K562 (cell line): ENCODE results near the gene SPINK5. TPM values are rescaled to one million over a fixed set of nuclear protein-coding genes. Genes with fewer than 3 reads are reported as not detected.

Experiments
- ATAC-seq: fragments of 200-7000 bp; cut with Tn5 transposase; 3 replicates; pipeline ENCODE4 v1.9.1; 2020; ENCODE audit warnings: moderate library complexity
- BruUV-seq: library from RNA; stranded (reverse); fragments of 400-500 nt; replicated peaks from 2 replicates; lab custom pipeline; 2021; lab: Mats Ljungman, UMichigan
- CTCF ChIA-PET: fragments of 300-600 bp; formaldehyde crosslinking; extraction: SDS; loops from one replicate; lab custom pipeline; 2021; ENCODE audit warnings: low intra/inter-chr PET ratio; lab: Yijun Ruan, JAX
- POLR2A ChIA-PET: fragments of 300-600, 350-650 bp; sonication (Branson Sonifier 250); formaldehyde crosslinking; extraction: SDS; loops from one replicate; lab custom pipeline; 2021; ENCODE audit warnings: antibody characterized with exemption, inconsistent platforms; lab: Yijun Ruan, JAX
- DNase-seq, 4 experiments: peaks; one replicate each; pipeline versions ENCODE4 v3.0.0 to v3.0.0-alpha.2; 2011 to 2018; ENCODE audit warnings: low spot score in 3 of 4, mixed read lengths in 3 of 4; ENCODE audit errors: extremely low read depth in 1 of 4
- FAIRE-seq: peaks from 2 replicates; lab custom pipeline; 2011; peaks lifted over from hg19 to GRCh38; lab: Jason Lieb, UNC
- H2AFZ ChIP-seq: 2 replicates; pipeline ENCODE4 v1.6.0; 2011; ENCODE audit warnings: low read depth, low read length, control low read depth, inconsistent platforms
- H3K27ac ChIP-seq: fragments of 200-600 bp; 3 replicates; pipeline ENCODE4 v1.8.0; 2011; ENCODE audit warnings: low read depth, mild to moderate bottlenecking, control low read depth, inconsistent platforms, low read length, moderate library complexity, mixed read lengths; ENCODE audit errors: extremely low read depth
- H3K27me3 ChIP-seq, 2 experiments: fragments of 300-600 bp in 1 of 2; 2 replicates in 1 of 2; 3 replicates in 1 of 2; pipeline versions ENCODE4 v1.6.0 to v1.8.0; 2011; ENCODE audit warnings: inconsistent platforms in 2 of 2, low read length in 2 of 2, mild to moderate bottlenecking in 1 of 2, mixed read lengths in 1 of 2, moderate library complexity in 1 of 2; ENCODE audit not compliant: control insufficient read depth in 2 of 2, insufficient read depth in 2 of 2
- H3K36me3 ChIP-seq: fragments of 300-600 bp; 3 replicates; pipeline ENCODE4 v1.8.0; 2011; ENCODE audit warnings: mild to moderate bottlenecking, low read length, inconsistent platforms; ENCODE audit not compliant: control insufficient read depth, insufficient read depth
- H3K4me1 ChIP-seq, 2 experiments: fragments of 200-600 bp in 1 of 2; replicated peaks in 1 of 2; 2 replicates in 1 of 2; 3 replicates in 1 of 2; pipeline versions ENCODE4 v1.5.1 to v1.8.0; 2011; ENCODE audit warnings: inconsistent platforms in 2 of 2, low read length in 2 of 2, mild to moderate bottlenecking in 1 of 2, mixed read lengths in 1 of 2, moderate library complexity in 1 of 2; ENCODE audit not compliant: control insufficient read depth in 2 of 2, insufficient read depth in 2 of 2
- H3K4me2 ChIP-seq: 2 replicates; pipeline ENCODE4 v1.6.1; 2011; ENCODE audit warnings: low read length, control low read depth, inconsistent platforms, mixed read lengths; ENCODE audit not compliant: insufficient read depth
- H3K4me3 ChIP-seq: fragments of 200-600 bp; sonication (generic), shearing (Covaris generic); 2 replicates; pipeline ENCODE4 v1.5.1; 2016; ENCODE audit warnings: control low read depth, inconsistent platforms
- H3K79me2 ChIP-seq: fragments of 200-600 bp; 3 replicates; pipeline ENCODE4 v1.8.0; 2011; ENCODE audit warnings: low read length, inconsistent platforms; ENCODE audit not compliant: control insufficient read depth, insufficient read depth
- H3K9ac ChIP-seq, 2 experiments: 2 replicates each; pipeline versions ENCODE4 v1.6.0 to v1.6.1; 2011; ENCODE audit warnings: low read depth in 2 of 2, low read length in 2 of 2, control low read depth in 1 of 2, inconsistent platforms in 1 of 2, mild to moderate bottlenecking in 1 of 2, mixed read lengths in 1 of 2; ENCODE audit not compliant: insufficient read depth in 1 of 2
- H3K9me1 ChIP-seq: one replicate; pipeline ENCODE4 v1.6.0; 2011; ENCODE audit warnings: inconsistent platforms, mild to moderate bottlenecking, low read length, moderate library complexity; ENCODE audit not compliant: control insufficient read depth, insufficient read depth
- H3K9me3 ChIP-seq: replicated peaks from 2 replicates; pipeline ENCODE4 v1.5.1; 2011; ENCODE audit warnings: low read depth, low read length, inconsistent platforms; ENCODE audit not compliant: control insufficient read depth, insufficient read depth
- H4K20me1 ChIP-seq: replicated peaks from 2 replicates; pipeline ENCODE4 v1.6.1; 2011; ENCODE audit warnings: low read length, inconsistent platforms, mixed read lengths; ENCODE audit not compliant: control insufficient read depth, insufficient read depth
- CEBPB ChIP-seq: fragments of 450-650 bp; IDR thresholded peaks from 2 replicates; pipeline ENCODE4 v1.6.1; 2016; ENCODE audit warnings: missing genetic modification characterization, missing compliant biosample characterization
- DIDO1 ChIP-seq: fragments of 450-650 bp; IDR thresholded peaks from 2 replicates; pipeline ENCODE4 v1.6.1; 2016; ENCODE audit warnings: low read depth, missing biosample characterization, missing genetic modification characterization
- ELF2 ChIP-seq: fragments of 250-450 bp; sonication (Bioruptor Pico); IDR thresholded peaks from 2 replicates; pipeline ENCODE4 v1.5.0; 2021; ENCODE audit warnings: mild to moderate bottlenecking
- EP300 ChIP-seq: IDR thresholded peaks from 2 replicates; pipeline ENCODE4 v1.6.1; 2012; ENCODE audit warnings: low read length, improper control_type of control experiment
- FOXA1 ChIP-seq: fragments of 450-650 bp; IDR thresholded peaks from 2 replicates; pipeline ENCODE4 v1.6.1; 2016; ENCODE audit warnings: mild to moderate bottlenecking, borderline replicate concordance
- KLF10 ChIP-seq: fragments of 250-450 bp; sonication (Bioruptor Pico); IDR thresholded peaks from 2 replicates; pipeline ENCODE4 v1.6.1; 2021; ENCODE audit warnings: matching md5 sums
- MTF1 ChIP-seq: fragments of 250-450 bp; sonication (Bioruptor Pico); IDR thresholded peaks from 2 replicates; pipeline ENCODE4 v1.9.0; 2021; ENCODE audit warnings: moderate library complexity, mild to moderate bottlenecking, inconsistent platforms, borderline replicate concordance
- NELFE ChIP-seq: IDR thresholded peaks from 2 replicates; pipeline ENCODE4 v1.6.1; 2011; ENCODE audit warnings: mild to moderate bottlenecking; ENCODE audit not compliant: insufficient read depth, insufficient read length
- NFIX ChIP-seq: fragments of 250-450 bp; sonication (Bioruptor Pico); IDR thresholded peaks from 2 replicates; pipeline ENCODE4 v1.4.0; 2020; ENCODE audit warnings: low read depth, mild to moderate bottlenecking, moderate library complexity
- RB1 ChIP-seq: fragments of 450-650 bp; IDR thresholded peaks from 2 replicates; pipeline ENCODE4 v1.6.1; 2017; ENCODE audit warnings: low read depth, mild to moderate bottlenecking
- TAF15 ChIP-seq: fragments of 200-400 bp; formaldehyde crosslinking; IDR thresholded peaks from 2 replicates; pipeline ENCODE4 v1.6.1; 2017; ENCODE audit warnings: mild to moderate bottlenecking, low read depth, low read length, moderate library complexity
- WHSC1 ChIP-seq: IDR thresholded peaks from one replicate; pipeline ENCODE4 v1.6.1; 2012; ENCODE audit warnings: low read length, control low read depth, inconsistent platforms
- ZC3H4 ChIP-seq: sonication (generic); formaldehyde crosslinking; IDR thresholded peaks from 2 replicates; pipeline ENCODE4 v1.9.0; 2021; ENCODE audit warnings: missing genetic modification reagents, borderline replicate concordance
- ZKSCAN1 ChIP-seq: fragments of 150-350 bp; IDR thresholded peaks from 2 replicates; pipeline ENCODE4 v1.6.1; 2016; ENCODE audit warnings: low read depth, low read length
- ZNF12 ChIP-seq: sonication (generic); formaldehyde crosslinking; IDR thresholded peaks from 2 replicates; pipeline ENCODE4 v1.4.0; 2020; ENCODE audit warnings: mild to moderate bottlenecking, missing genetic modification reagents
- ZNF212 ChIP-seq: fragments of 450-650 bp; formaldehyde crosslinking; IDR thresholded peaks from 2 replicates; pipeline ENCODE4 v1.4.0; 2020; ENCODE audit warnings: mild to moderate bottlenecking
- ZNF584 ChIP-seq: fragments of 200-800 bp; sonication (Bioruptor generic); IDR thresholded peaks from 2 replicates; pipeline ENCODE4 v1.6.1; 2016; ENCODE audit warnings: low read depth, mild to moderate bottlenecking, missing genetic modification characterization, missing compliant biosample characterization
- ZNF778 ChIP-seq: fragments of 450-650 bp; formaldehyde crosslinking; IDR thresholded peaks from 2 replicates; pipeline ENCODE4 v1.4.0; 2020; ENCODE audit warnings: mild to moderate bottlenecking, moderate library complexity
- WGBS: fragments of 100-300 bp; shearing (Covaris generic); methylation state at CpG from one replicate; pipeline ENCODE4 v1.1.6; 2016; ENCODE audit warnings: low coverage, mixed read lengths; ENCODE audit not compliant: insufficient coverage; ENCODE audit errors: missing lambda C conversion rate; 5-methylcytosine and 5-hydroxymethylcytosine counted together
- in situ Hi-C: fragments of 300-500 bp; cut with MboI; formaldehyde crosslinking; loops from 4 replicates; pipeline ENCODE4 v1.15.0; 2018; ENCODE audit warnings: inconsistent platforms, mixed read lengths
- intact Hi-C: fragments of 100-400 bp; cut with micrococcal nuclease; formaldehyde crosslinking; loops from 2 replicates; pipeline ENCODE4 v1.14.2; 2022
- polyA plus RNA-seq, 8 experiments: library from polyadenylated mRNA; depleted of rRNA in 4 of 8; stranded (reverse) in 5 of 8; unstranded in 3 of 8; fragments of >200 nt; fragmentation: Nextera tagmentation in 2 of 8; fragmentation: Illumina TruSeq in 1 of 8; extraction: Ambion mirVana in 2 of 8; extraction: Trizol in 1 of 8; gene quantifications; 2 replicates each; pipeline versions ENCODE4 v1.2.1 to v1.2.3, GENCODE V29; 2011 to 2014; ENCODE audit warnings: inconsistent platforms in 1 of 8, missing spikeins in 1 of 8
- total RNA-seq, 7 experiments: library from RNA; depleted of rRNA in 6 of 7; stranded (reverse); fragments of >200 nt in 6 of 7; fragmentation: Illumina TruSeq in 2 of 7; extraction: Trizol in 2 of 7; gene quantifications; 2 replicates each; pipeline versions ENCODE4 v1.2.1 to v1.2.3, GENCODE V29; 2011 to 2021; ENCODE audit warnings: low replicate concordance in 1 of 7
- TF ChIP-seq, protein P1 (sequence below): fragments of 250-450 bp; sonication (Bioruptor Pico); IDR thresholded peaks from 2 replicates; pipeline ENCODE4 v1.8.0; 2022; ENCODE audit warnings: moderate library complexity, mild to moderate bottlenecking, inconsistent platforms

SPINK5 gene
- total and polyA plus RNA-seq, 9 of the 15 experiments (the other 6 are each of a cell fraction or from before 2014, with no cell fraction given), result 0.07 to 0.68 (median 0.16) TPM; not detected in 1

DNA sequence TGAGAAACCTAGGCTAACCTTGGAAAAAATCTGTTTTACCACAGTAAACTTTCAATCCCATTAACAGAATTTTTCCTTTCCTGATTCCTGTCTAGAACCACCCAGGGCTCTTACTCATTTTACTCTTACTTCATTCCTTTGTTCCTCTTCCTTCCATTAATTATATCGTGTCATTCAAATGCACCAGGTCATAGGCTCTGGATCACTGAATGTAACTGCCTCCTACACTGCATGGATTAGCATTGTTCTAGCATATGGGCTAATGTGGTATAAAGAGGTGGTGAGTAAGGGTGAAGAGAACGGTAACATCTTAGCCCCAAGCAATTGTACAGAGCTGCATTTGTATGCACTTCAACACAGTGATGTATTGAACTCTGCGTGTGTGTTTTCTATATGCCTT is 49.5 kb upstream of the SPINK5 start:
- no peak for TF ChIP-seq EP300
- intact Hi-C loops, result no loop called here
- in situ Hi-C loops, result no loop called here
- ChIA-PET POLR2A (no interaction called here), CTCF (no interaction called here)
- Histone ChIP-seq H3K9ac (no peak overlapping the region), H2AFZ (no peak overlapping the region), H3K4me3 (no peak overlapping the region), H3K9me1 (no peaks in the 10 kb centered on the region), H3K27ac (no peak overlapping the region), H3K79me2 (no peaks in the 10 kb centered on the region), H3K27me3 (no peaks in the 10 kb centered on the region), H3K36me3 (no peaks in the 10 kb centered on the region), H3K4me1 (no peaks in the 10 kb centered on the region), H3K9me3 (no peaks in the 10 kb centered on the region), H4K20me1 (no peaks in the 10 kb centered on the region), H3K4me2 (no peak overlapping the region)
- DNase-seq (no peak), FAIRE-seq (no peak), ATAC-seq (no peak)
- 0% methylated on average over 2 of the region's 3 CpGs for WGBS
- BruUV-seq, result no TSS peak

DNA sequence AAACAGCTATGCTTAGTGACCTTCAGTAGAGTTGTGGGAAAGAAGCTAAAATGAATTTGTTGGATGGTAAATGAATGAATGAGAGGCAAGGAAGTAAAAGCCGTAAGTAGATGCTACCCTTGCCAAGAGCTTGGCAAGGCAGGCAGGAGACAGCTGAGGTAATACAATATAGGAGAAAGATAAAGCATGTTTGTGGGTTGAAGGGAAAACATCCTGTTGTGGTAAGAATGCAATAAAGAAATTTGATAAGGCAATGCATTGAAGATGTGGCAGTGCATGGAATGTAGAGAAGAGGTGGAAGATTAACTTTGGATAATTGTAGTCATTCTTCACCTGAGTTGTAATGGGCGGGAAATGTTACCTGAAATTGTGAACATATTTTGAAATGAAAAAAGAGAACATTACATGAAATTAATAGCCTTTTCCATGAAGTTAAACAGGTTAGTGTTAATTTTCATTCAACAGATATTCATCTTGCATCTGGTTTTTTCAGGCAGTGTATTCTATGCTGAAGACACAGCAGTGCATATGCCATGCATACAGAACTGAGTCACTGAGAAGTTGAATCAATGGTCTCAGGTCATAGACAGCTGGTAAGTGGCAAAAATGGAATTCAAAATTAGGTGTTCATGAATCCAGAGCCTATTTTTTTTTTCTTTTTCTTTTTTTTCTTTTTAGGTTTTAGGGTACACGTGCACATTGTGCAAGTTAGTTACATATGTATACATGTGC is 43.4 kb upstream of the SPINK5 start:
- no peak for DNase-seq
- H3K9me1 ChIP-seq, result no peaks in the 10 kb centered on the region
- H3K4me2 ChIP-seq, result no peak overlapping the region
- 0% methylated on average over 3 of the region's 3 CpGs for WGBS
- no peak overlapping the region for H2AFZ ChIP-seq
- intact Hi-C loops (no loop called here), in situ Hi-C loops (no loop called here)
- no peak overlapping the region for H3K9ac ChIP-seq
- no peak overlapping the region for H3K27ac ChIP-seq
- H3K36me3 ChIP-seq, result no peaks in the 10 kb centered on the region
- no peak overlapping the region for H3K4me3 ChIP-seq
- ChIA-PET CTCF (no interaction called here), POLR2A (no interaction called here)
- no TSS peak for BruUV-seq
- H3K9me3 ChIP-seq, result no peaks in the 10 kb centered on the region
- FAIRE-seq, result no peak
- no peaks in the 10 kb centered on the region for H3K79me2 ChIP-seq
- H3K4me1 ChIP-seq, result no peaks in the 10 kb centered on the region
- ATAC-seq, result no peak
- no peaks in the 10 kb centered on the region for H4K20me1 ChIP-seq
- no peaks in the 10 kb centered on the region for H3K27me3 ChIP-seq
- TF ChIP-seq NFIX (CRISPR knock-in tag) (no peak), FOXA1 (no peak), CEBPB (tag) (no peak), TAF15 (no peak), WHSC1 (no peak), ZC3H4 (CRISPR knock-in tag) (no peak), MTF1 (CRISPR knock-in tag) (no peak), RB1 (no peak), ELF2 (CRISPR knock-in tag) (no peak), ZKSCAN1 (no peak), NELFE (no peak), ZNF12 (CRISPR knock-in tag) (no peak), DIDO1 (tag) (no peak), KLF10 (CRISPR knock-in tag) (no peak), ZNF778 (CRISPR knock-in tag) (no peak), ZNF584 (no peak), ZNF212 (CRISPR knock-in tag) (no peak)
- TF ChIP-seq, protein P1, sequence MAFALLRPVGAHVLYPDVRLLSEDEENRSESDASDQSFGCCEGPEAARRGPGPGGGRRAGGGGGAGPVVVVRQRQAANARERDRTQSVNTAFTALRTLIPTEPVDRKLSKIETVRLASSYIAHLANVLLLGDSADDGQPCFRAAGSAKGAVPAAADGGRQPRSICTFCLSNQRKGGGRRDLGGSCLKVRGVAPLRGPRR, result no peak
